HepG2 (cell line): ENCODE data around the gene BRIP1. TPM values are rescaled to one million over a fixed set of nuclear protein-coding genes. Genes with fewer than 3 reads are reported as not detected.

Experiments
- ATAC-seq: fragments of 200-7000 bp; cut with Tn5 transposase; 3 replicates; pipeline ENCODE4 v1.9.1; 2020; ENCODE audit warnings: mild to moderate bottlenecking, moderate library complexity
- BruUV-seq: library from RNA; stranded (reverse); fragments of 400-500 nt; replicated peaks from 2 replicates; lab custom pipeline; 2021; lab: Mats Ljungman, UMichigan
- CTCF ChIA-PET: fragments of 300-600 bp; formaldehyde crosslinking; extraction: SDS; loops from one replicate; lab custom pipeline; 2021; ENCODE audit warnings: low total read pairs, inconsistent platforms, low intra/inter-chr PET ratio; lab: Yijun Ruan, JAX
- POLR2A ChIA-PET: fragments of 350-600 bp; sonication (Branson Sonifier 250); formaldehyde crosslinking; loops from one replicate; lab custom pipeline; 2020; ENCODE audit warnings: antibody characterized with exemption, inconsistent platforms; lab: Yijun Ruan, JAX
- DNase-seq: peaks from one replicate; pipeline ENCODE4 v3.0.0-alpha.2; 2015; ENCODE audit warnings: low spot score
- FAIRE-seq: peaks from 3 replicates; lab custom pipeline; 2011; peaks lifted over from hg19 to GRCh38; lab: Jason Lieb, UNC
- H2AFZ ChIP-seq: one replicate; pipeline ENCODE4 v1.6.1; 2011; ENCODE audit warnings: low read length, inconsistent platforms
- H3K27ac ChIP-seq: fragments of 300-600 bp; 3 replicates; pipeline ENCODE4 v1.8.0; 2011; ENCODE audit warnings: mixed run types, mild to moderate bottlenecking, mixed read lengths, low read length, inconsistent platforms; ENCODE audit not compliant: insufficient read depth; ENCODE audit errors: extremely low read length
- H3K27me3 ChIP-seq, 2 experiments: fragments of 200-600 bp in 1 of 2; 2 replicates in 1 of 2; 3 replicates in 1 of 2; pipeline versions ENCODE4 v1.6.0 to v1.8.0; 2011; ENCODE audit warnings: low read length in 2 of 2, mild to moderate bottlenecking in 2 of 2, moderate library complexity in 2 of 2, inconsistent platforms in 1 of 2; ENCODE audit not compliant: insufficient read depth in 2 of 2, control insufficient read depth in 1 of 2
- H3K36me3 ChIP-seq, 2 experiments: fragments of 200-600 bp in 1 of 2; replicated peaks in 1 of 2; 2 replicates in 1 of 2; 3 replicates in 1 of 2; pipeline versions ENCODE4 v1.5.1 to v1.8.0; 2011; ENCODE audit warnings: low read length in 2 of 2, inconsistent platforms in 1 of 2; ENCODE audit not compliant: insufficient read depth in 2 of 2, control insufficient read depth in 1 of 2
- H3K4me1 ChIP-seq: 2 replicates; pipeline ENCODE4 v1.5.1; 2012; ENCODE audit warnings: low read length, inconsistent platforms; ENCODE audit not compliant: insufficient read depth
- H3K4me2 ChIP-seq: 2 replicates; pipeline ENCODE4 v1.6.0; 2011; ENCODE audit warnings: low read depth, low read length, inconsistent platforms
- H3K4me3 ChIP-seq, 3 experiments: fragments of 200-600 bp in 1 of 3; sonication (generic), shearing (Covaris generic) in 1 of 3; replicated peaks in 1 of 3; 2 replicates each; pipeline ENCODE4 v1.5.1; 2011 to 2016; ENCODE audit warnings: low read length in 3 of 3, inconsistent platforms in 2 of 3, low read depth in 2 of 3, mild to moderate bottlenecking in 2 of 3, control low read depth in 1 of 3, mixed read lengths in 1 of 3; ENCODE audit not compliant: insufficient read depth in 1 of 3
- H3K79me2 ChIP-seq: one replicate; pipeline ENCODE4 v1.6.1; 2011; ENCODE audit warnings: low read length, inconsistent platforms; ENCODE audit not compliant: insufficient read depth
- H3K9ac ChIP-seq: 2 replicates; pipeline ENCODE4 v1.6.0; 2011; ENCODE audit warnings: mild to moderate bottlenecking, low read depth, low read length, inconsistent platforms; ENCODE audit not compliant: insufficient read depth
- H3K9me3 ChIP-seq: 2 replicates; pipeline ENCODE4 v1.5.1; 2012; ENCODE audit warnings: mild to moderate bottlenecking, low read length
- H4K20me1 ChIP-seq: 2 replicates; pipeline ENCODE4 v1.6.0; 2011; ENCODE audit warnings: inconsistent platforms, mild to moderate bottlenecking, low read length, moderate library complexity; ENCODE audit not compliant: insufficient read depth
- ARNT2 ChIP-seq: sonication (generic); formaldehyde crosslinking; IDR thresholded peaks from 2 replicates; pipeline ENCODE4 v1.8.0; 2022; ENCODE audit warnings: mild to moderate bottlenecking, low read depth, missing genetic modification reagents, moderate library complexity
- HDAC1 ChIP-seq: sonication (generic); formaldehyde crosslinking; IDR thresholded peaks from 2 replicates; pipeline ENCODE4 v1.5.1; 2020; ENCODE audit warnings: mild to moderate bottlenecking, missing genetic modification reagents
- NRL ChIP-seq: sonication (generic); formaldehyde crosslinking; IDR thresholded peaks from 2 replicates; pipeline ENCODE4 v1.5.0; 2020; ENCODE audit warnings: missing genetic modification reagents, mild to moderate bottlenecking, moderate library complexity, borderline replicate concordance
- PLRG1 ChIP-seq: fragments of 450-650 bp; conservative IDR thresholded peaks from 2 replicates; pipeline ENCODE4 v1.6.1; 2016
- PPARG ChIP-seq: conservative IDR thresholded peaks from 2 replicates; pipeline ENCODE4 v1.6.1; 2016; ENCODE audit warnings: missing biosample characterization, missing genetic modification reagents
- SP4 ChIP-seq: sonication (generic); formaldehyde crosslinking; IDR thresholded peaks from 2 replicates; pipeline ENCODE4 v1.8.1; 2023; ENCODE audit warnings: mild to moderate bottlenecking, missing genetic modification reagents
- ZC3H13 ChIP-seq: sonication (generic); formaldehyde crosslinking; IDR thresholded peaks from 2 replicates; pipeline ENCODE4 v1.8.1; 2023; ENCODE audit warnings: mild to moderate bottlenecking, missing genetic modification reagents, moderate library complexity
- ZNF224 ChIP-seq: sonication (generic); formaldehyde crosslinking; IDR thresholded peaks from 2 replicates; pipeline ENCODE4 v1.5.0; 2020; ENCODE audit warnings: mild to moderate bottlenecking, missing genetic modification reagents
- ZNF496 ChIP-seq: sonication (generic); formaldehyde crosslinking; IDR thresholded peaks from 2 replicates; pipeline ENCODE4 v1.8.1; 2023; ENCODE audit warnings: mild to moderate bottlenecking, moderate library complexity, missing genetic modification reagents; ENCODE audit not compliant: insufficient replicate concordance
- WGBS: methylation state at CpG from one replicate; pipeline ENCODE4 v1.1.6; 2017; ENCODE audit warnings: low lambda C conversion rate; 5-methylcytosine and 5-hydroxymethylcytosine counted together
- in situ Hi-C: cut with HindIII; loops from 2 replicates; pipeline ENCODE4 v1.10.0; 2017; ENCODE audit warnings: low pct_unique_long_range_greater_than_20kb; ENCODE audit not compliant: extremely low pct_ligation_motif_present
- intact Hi-C: fragments of 100-400 bp; cut with micrococcal nuclease; formaldehyde crosslinking; loops from one replicate; pipeline ENCODE4 v1.10.0; 2022; ENCODE audit not compliant: unreplicated experiment
- polyA plus RNA-seq, 8 experiments: library from polyadenylated mRNA; depleted of rRNA in 3 of 8; stranded (reverse) in 7 of 8; unstranded in 1 of 8; fragments of >200 nt; fragmentation: Illumina TruSeq in 4 of 8; extraction: Trizol in 4 of 8; gene quantifications; 2 replicates each; pipeline versions ENCODE4 v1.2.1 to v1.2.3, GENCODE V29; 2011 to 2016; ENCODE audit warnings: low read depth in 4 of 8, missing spikeins in 1 of 8, mixed read lengths in 1 of 8; ENCODE audit not compliant: insufficient read depth in 1 of 8
- total RNA-seq, 5 experiments: library from RNA; depleted of rRNA; stranded (reverse); fragments of >200 nt; fragmentation: Illumina TruSeq; extraction: Trizol; gene quantifications; 2 replicates each; pipeline ENCODE4 v1.2.3, GENCODE V29; 2016; ENCODE audit warnings: low read depth in 1 of 5
- TF ChIP-seq, protein P1 (sequence below): sonication (generic); formaldehyde crosslinking; IDR thresholded peaks from 2 replicates; pipeline ENCODE4 v1.4.0; 2020; ENCODE audit warnings: missing genetic modification reagents, borderline replicate concordance
- TF ChIP-seq, protein P2 (sequence below): sonication (generic); formaldehyde crosslinking; IDR thresholded peaks from 2 replicates; pipeline ENCODE4 v1.4.0; 2020; ENCODE audit warnings: low read depth, missing genetic modification reagents

Gene BRIP1
- total and polyA plus RNA-seq, 2 of the 13 experiments (the other 11 are each of a cell fraction or from before 2014, with no cell fraction given) = 3.8 to 27.7 TPM

DNA sequence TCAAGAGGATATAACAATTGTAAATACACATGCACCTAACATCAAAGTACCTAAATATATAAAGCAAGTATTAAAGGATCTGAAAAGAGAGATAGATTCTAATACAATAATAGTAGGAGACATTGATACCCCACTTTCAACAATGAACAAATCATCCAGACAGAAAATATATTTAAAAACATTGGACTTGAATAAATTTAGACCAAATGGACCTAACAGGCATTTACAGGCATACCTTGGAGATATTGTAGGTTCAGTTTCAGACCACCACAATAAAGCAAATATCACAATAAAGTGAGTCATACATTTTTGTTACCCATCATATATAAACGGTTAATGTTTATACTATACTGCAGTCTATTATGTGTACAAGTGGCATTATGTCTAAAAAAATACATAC lies 104.0 kb downstream of the BRIP1 start:
- ATAC-seq = no peak
- Histone ChIP-seq H3K9ac (no peak overlapping the region), H3K4me1 (no peaks in the 10 kb centered on the region), H3K4me3 (no peak overlapping the region), H3K4me2 (no peak overlapping the region), H3K79me2 (no peaks in the 10 kb centered on the region), H3K27me3 (no peaks in the 10 kb centered on the region), H2AFZ (no peak overlapping the region), H4K20me1 (no peaks in the 10 kb centered on the region), H3K36me3 (peaks cover 1 to 7% of the 10 kb centered on the region in 2 experiments; a peak in 1 of 5 replicates), H3K9me3 (no peaks in the 10 kb centered on the region), H3K27ac (no peak overlapping the region)
- no TSS peak for BruUV-seq
- no peak for FAIRE-seq
- in situ Hi-C loops (no loop called here), intact Hi-C loops (no loop called here)
- POLR2A ChIA-PET = no interaction called here
- TF ChIP-seq, protein P1, sequence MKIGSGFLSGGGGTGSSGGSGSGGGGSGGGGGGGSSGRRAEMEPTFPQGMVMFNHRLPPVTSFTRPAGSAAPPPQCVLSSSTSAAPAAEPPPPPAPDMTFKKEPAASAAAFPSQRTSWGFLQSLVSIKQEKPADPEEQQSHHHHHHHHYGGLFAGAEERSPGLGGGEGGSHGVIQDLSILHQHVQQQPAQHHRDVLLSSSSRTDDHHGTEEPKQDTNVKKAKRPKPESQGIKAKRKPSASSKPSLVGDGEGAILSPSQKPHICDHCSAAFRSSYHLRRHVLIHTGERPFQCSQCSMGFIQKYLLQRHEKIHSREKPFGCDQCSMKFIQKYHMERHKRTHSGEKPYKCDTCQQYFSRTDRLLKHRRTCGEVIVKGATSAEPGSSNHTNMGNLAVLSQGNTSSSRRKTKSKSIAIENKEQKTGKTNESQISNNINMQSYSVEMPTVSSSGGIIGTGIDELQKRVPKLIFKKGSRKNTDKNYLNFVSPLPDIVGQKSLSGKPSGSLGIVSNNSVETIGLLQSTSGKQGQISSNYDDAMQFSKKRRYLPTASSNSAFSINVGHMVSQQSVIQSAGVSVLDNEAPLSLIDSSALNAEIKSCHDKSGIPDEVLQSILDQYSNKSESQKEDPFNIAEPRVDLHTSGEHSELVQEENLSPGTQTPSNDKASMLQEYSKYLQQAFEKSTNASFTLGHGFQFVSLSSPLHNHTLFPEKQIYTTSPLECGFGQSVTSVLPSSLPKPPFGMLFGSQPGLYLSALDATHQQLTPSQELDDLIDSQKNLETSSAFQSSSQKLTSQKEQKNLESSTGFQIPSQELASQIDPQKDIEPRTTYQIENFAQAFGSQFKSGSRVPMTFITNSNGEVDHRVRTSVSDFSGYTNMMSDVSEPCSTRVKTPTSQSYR (CRISPR knock-in tag) = no peak
- TF ChIP-seq, protein P2, sequence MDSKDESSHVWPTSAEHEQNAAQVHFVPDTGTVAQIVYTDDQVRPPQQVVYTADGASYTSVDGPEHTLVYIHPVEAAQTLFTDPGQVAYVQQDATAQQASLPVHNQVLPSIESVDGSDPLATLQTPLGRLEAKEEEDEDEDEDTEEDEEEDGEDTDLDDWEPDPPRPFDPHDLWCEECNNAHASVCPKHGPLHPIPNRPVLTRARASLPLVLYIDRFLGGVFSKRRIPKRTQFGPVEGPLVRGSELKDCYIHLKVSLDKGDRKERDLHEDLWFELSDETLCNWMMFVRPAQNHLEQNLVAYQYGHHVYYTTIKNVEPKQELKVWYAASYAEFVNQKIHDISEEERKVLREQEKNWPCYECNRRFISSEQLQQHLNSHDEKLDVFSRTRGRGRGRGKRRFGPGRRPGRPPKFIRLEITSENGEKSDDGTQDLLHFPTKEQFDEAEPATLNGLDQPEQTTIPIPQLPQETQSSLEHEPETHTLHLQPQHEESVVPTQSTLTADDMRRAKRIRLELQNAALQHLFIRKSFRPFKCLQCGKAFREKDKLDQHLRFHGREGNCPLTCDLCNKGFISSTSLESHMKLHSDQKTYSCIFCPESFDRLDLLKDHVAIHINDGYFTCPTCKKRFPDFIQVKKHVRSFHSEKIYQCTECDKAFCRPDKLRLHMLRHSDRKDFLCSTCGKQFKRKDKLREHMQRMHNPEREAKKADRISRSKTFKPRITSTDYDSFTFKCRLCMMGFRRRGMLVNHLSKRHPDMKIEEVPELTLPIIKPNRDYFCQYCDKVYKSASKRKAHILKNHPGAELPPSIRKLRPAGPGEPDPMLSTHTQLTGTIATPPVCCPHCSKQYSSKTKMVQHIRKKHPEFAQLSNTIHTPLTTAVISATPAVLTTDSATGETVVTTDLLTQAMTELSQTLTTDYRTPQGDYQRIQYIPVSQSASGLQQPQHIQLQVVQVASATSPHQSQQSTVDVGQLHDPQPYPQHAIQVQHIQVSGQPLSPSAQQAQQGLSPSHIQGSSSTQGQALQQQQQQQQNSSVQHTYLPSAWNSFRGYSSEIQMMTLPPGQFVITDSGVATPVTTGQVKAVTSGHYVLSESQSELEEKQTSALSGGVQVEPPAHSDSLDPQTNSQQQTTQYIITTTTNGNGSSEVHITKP (CRISPR knock-in tag) = no peak
- no peak for TF ChIP-seq PLRG1
- TF ChIP-seq ZC3H13 (CRISPR knock-in tag) = no peak
- no peak for TF ChIP-seq NRL (CRISPR knock-in tag)
- TF ChIP-seq SP4 = no peak
- no peak for TF ChIP-seq ZNF496 (CRISPR knock-in tag)
- TF ChIP-seq ARNT2 (CRISPR knock-in tag) = no peak
- TF ChIP-seq PPARG (CRISPR knock-in tag) = no peak
- TF ChIP-seq ZNF224 (CRISPR knock-in tag) = no peak
- TF ChIP-seq HDAC1 (CRISPR knock-in tag) = no peak
- 94% methylated on average over 1 of the region's 1 CpG for WGBS
- CTCF ChIA-PET = no interaction called here
- DNase-seq = no peak
